K562 (cell line): Measurements from ENCODE around the gene AIG1. TPM values are rescaled to one million over a fixed set of nuclear protein-coding genes. Genes with fewer than 3 reads are reported as not detected.

Source experiments
- ATAC-seq: fragments of 200-7000 bp; cut with Tn5 transposase; 3 replicates; pipeline ENCODE4 v1.9.1; 2020; ENCODE audit warnings: moderate library complexity
- BruUV-seq: library from RNA; stranded (reverse); fragments of 400-500 nt; replicated peaks from 2 replicates; lab custom pipeline; 2021; lab: Mats Ljungman, UMichigan
- CTCF ChIA-PET: fragments of 300-600 bp; formaldehyde crosslinking; extraction: SDS; loops from one replicate; lab custom pipeline; 2021; ENCODE audit warnings: low intra/inter-chr PET ratio; lab: Yijun Ruan, JAX
- POLR2A ChIA-PET: fragments of 300-600, 350-650 bp; sonication (Branson Sonifier 250); formaldehyde crosslinking; extraction: SDS; loops from one replicate; lab custom pipeline; 2021; ENCODE audit warnings: antibody characterized with exemption, inconsistent platforms; lab: Yijun Ruan, JAX
- DNase-seq, 4 experiments: peaks; one replicate each; pipeline versions ENCODE4 v3.0.0 to v3.0.0-alpha.2; 2011 to 2018; ENCODE audit warnings: low spot score in 3 of 4, mixed read lengths in 3 of 4; ENCODE audit errors: extremely low read depth in 1 of 4
- FAIRE-seq: peaks from 2 replicates; lab custom pipeline; 2011; peaks lifted over from hg19 to GRCh38; lab: Jason Lieb, UNC
- H2AFZ ChIP-seq: 2 replicates; pipeline ENCODE4 v1.6.0; 2011; ENCODE audit warnings: low read depth, low read length, control low read depth, inconsistent platforms
- H3K27ac ChIP-seq: fragments of 200-600 bp; 3 replicates; pipeline ENCODE4 v1.8.0; 2011; ENCODE audit warnings: low read depth, mild to moderate bottlenecking, control low read depth, inconsistent platforms, low read length, moderate library complexity, mixed read lengths; ENCODE audit errors: extremely low read depth
- H3K27me3 ChIP-seq, 2 experiments: fragments of 300-600 bp in 1 of 2; 2 replicates in 1 of 2; 3 replicates in 1 of 2; pipeline versions ENCODE4 v1.6.0 to v1.8.0; 2011; ENCODE audit warnings: inconsistent platforms in 2 of 2, low read length in 2 of 2, mild to moderate bottlenecking in 1 of 2, mixed read lengths in 1 of 2, moderate library complexity in 1 of 2; ENCODE audit not compliant: control insufficient read depth in 2 of 2, insufficient read depth in 2 of 2
- H3K36me3 ChIP-seq: fragments of 300-600 bp; 3 replicates; pipeline ENCODE4 v1.8.0; 2011; ENCODE audit warnings: mild to moderate bottlenecking, low read length, inconsistent platforms; ENCODE audit not compliant: control insufficient read depth, insufficient read depth
- H3K4me1 ChIP-seq, 2 experiments: fragments of 200-600 bp in 1 of 2; replicated peaks in 1 of 2; 2 replicates in 1 of 2; 3 replicates in 1 of 2; pipeline versions ENCODE4 v1.5.1 to v1.8.0; 2011; ENCODE audit warnings: inconsistent platforms in 2 of 2, low read length in 2 of 2, mild to moderate bottlenecking in 1 of 2, mixed read lengths in 1 of 2, moderate library complexity in 1 of 2; ENCODE audit not compliant: control insufficient read depth in 2 of 2, insufficient read depth in 2 of 2
- H3K4me2 ChIP-seq: 2 replicates; pipeline ENCODE4 v1.6.1; 2011; ENCODE audit warnings: low read length, control low read depth, inconsistent platforms, mixed read lengths; ENCODE audit not compliant: insufficient read depth
- H3K4me3 ChIP-seq: fragments of 200-600 bp; sonication (generic), shearing (Covaris generic); 2 replicates; pipeline ENCODE4 v1.5.1; 2016; ENCODE audit warnings: control low read depth, inconsistent platforms
- H3K79me2 ChIP-seq: fragments of 200-600 bp; 3 replicates; pipeline ENCODE4 v1.8.0; 2011; ENCODE audit warnings: low read length, inconsistent platforms; ENCODE audit not compliant: control insufficient read depth, insufficient read depth
- H3K9ac ChIP-seq, 2 experiments: 2 replicates each; pipeline versions ENCODE4 v1.6.0 to v1.6.1; 2011; ENCODE audit warnings: low read depth in 2 of 2, low read length in 2 of 2, control low read depth in 1 of 2, inconsistent platforms in 1 of 2, mild to moderate bottlenecking in 1 of 2, mixed read lengths in 1 of 2; ENCODE audit not compliant: insufficient read depth in 1 of 2
- H3K9me1 ChIP-seq: one replicate; pipeline ENCODE4 v1.6.0; 2011; ENCODE audit warnings: inconsistent platforms, mild to moderate bottlenecking, low read length, moderate library complexity; ENCODE audit not compliant: control insufficient read depth, insufficient read depth
- H3K9me3 ChIP-seq: replicated peaks from 2 replicates; pipeline ENCODE4 v1.5.1; 2011; ENCODE audit warnings: low read depth, low read length, inconsistent platforms; ENCODE audit not compliant: control insufficient read depth, insufficient read depth
- H4K20me1 ChIP-seq: replicated peaks from 2 replicates; pipeline ENCODE4 v1.6.1; 2011; ENCODE audit warnings: low read length, inconsistent platforms, mixed read lengths; ENCODE audit not compliant: control insufficient read depth, insufficient read depth
- E2F3 ChIP-seq: fragments of 250-450 bp; sonication (Bioruptor Pico); IDR thresholded peaks from 2 replicates; pipeline ENCODE4 v1.4.0; 2020; ENCODE audit warnings: mild to moderate bottlenecking
- E2F4 ChIP-seq: sonication (generic); formaldehyde crosslinking; IDR thresholded peaks from 2 replicates; pipeline ENCODE4 v1.8.0; 2022; ENCODE audit warnings: mild to moderate bottlenecking, low read depth, missing genetic modification reagents
- FOXK1 ChIP-seq: sonication (generic); formaldehyde crosslinking; IDR thresholded peaks from 2 replicates; pipeline ENCODE4 v1.8.0; 2022; ENCODE audit warnings: missing genetic modification reagents, mild to moderate bottlenecking, borderline replicate concordance
- GABPB1 ChIP-seq: sonication (generic); formaldehyde crosslinking; IDR thresholded peaks from 2 replicates; pipeline ENCODE4 v1.8.0; 2022; ENCODE audit warnings: mild to moderate bottlenecking, missing genetic modification reagents
- MLLT1 ChIP-seq, 2 experiments: fragments of 450-650 bp; IDR thresholded peaks; 2 replicates each; pipeline ENCODE4 v1.6.1; 2016
- PTTG1 ChIP-seq: fragments of 450-650 bp; IDR thresholded peaks from 2 replicates; pipeline ENCODE4 v1.6.1; 2016; ENCODE audit warnings: low read depth, mild to moderate bottlenecking, missing genetic modification characterization, missing compliant biosample characterization
- RNF2 ChIP-seq: sonication (generic); IDR thresholded peaks from 2 replicates; pipeline ENCODE4 v1.6.1; 2016
- SMC3 ChIP-seq: conservative IDR thresholded peaks from 2 replicates; pipeline ENCODE4 v1.6.1; 2011; ENCODE audit warnings: low read depth, low read length, improper control_type of control experiment; ENCODE audit not compliant: insufficient read depth
- TBP ChIP-seq: optimal IDR thresholded peaks from 2 replicates; pipeline ENCODE3; 2011; ENCODE audit warnings: low read depth, low read length, improper control_type of control experiment
- ZNF12 ChIP-seq: sonication (generic); formaldehyde crosslinking; IDR thresholded peaks from 2 replicates; pipeline ENCODE4 v1.4.0; 2020; ENCODE audit warnings: mild to moderate bottlenecking, missing genetic modification reagents
- ZNF174 ChIP-seq: fragments of 250-450 bp; sonication (Bioruptor Pico); IDR thresholded peaks from 2 replicates; pipeline ENCODE4 v1.4.0; 2020; ENCODE audit warnings: mild to moderate bottlenecking
- ZNF197 ChIP-seq: fragments of 200-800 bp; sonication (Bioruptor generic); IDR thresholded peaks from 2 replicates; pipeline ENCODE4 v1.6.1; 2016; ENCODE audit warnings: low read depth, missing genetic modification characterization, missing compliant biosample characterization
- ZNF41 ChIP-seq: fragments of 250-450 bp; sonication (Bioruptor Pico); conservative IDR thresholded peaks from 2 replicates; pipeline ENCODE4 v1.4.0; 2020; ENCODE audit warnings: mild to moderate bottlenecking
- WGBS: fragments of 100-300 bp; shearing (Covaris generic); methylation state at CpG from one replicate; pipeline ENCODE4 v1.1.6; 2016; ENCODE audit warnings: low coverage, mixed read lengths; ENCODE audit not compliant: insufficient coverage; ENCODE audit errors: missing lambda C conversion rate; 5-methylcytosine and 5-hydroxymethylcytosine counted together
- in situ Hi-C: fragments of 300-500 bp; cut with MboI; formaldehyde crosslinking; loops from 4 replicates; pipeline ENCODE4 v1.15.0; 2018; ENCODE audit warnings: inconsistent platforms, mixed read lengths
- intact Hi-C: fragments of 100-400 bp; cut with micrococcal nuclease; formaldehyde crosslinking; loops from 2 replicates; pipeline ENCODE4 v1.14.2; 2022
- polyA plus RNA-seq, 8 experiments: library from polyadenylated mRNA; depleted of rRNA in 4 of 8; stranded (reverse) in 5 of 8; unstranded in 3 of 8; fragments of >200 nt; fragmentation: Nextera tagmentation in 2 of 8; fragmentation: Illumina TruSeq in 1 of 8; extraction: Ambion mirVana in 2 of 8; extraction: Trizol in 1 of 8; gene quantifications; 2 replicates each; pipeline versions ENCODE4 v1.2.1 to v1.2.3, GENCODE V29; 2011 to 2014; ENCODE audit warnings: inconsistent platforms in 1 of 8, missing spikeins in 1 of 8
- total RNA-seq, 7 experiments: library from RNA; depleted of rRNA in 6 of 7; stranded (reverse); fragments of >200 nt in 6 of 7; fragmentation: Illumina TruSeq in 2 of 7; extraction: Trizol in 2 of 7; gene quantifications; 2 replicates each; pipeline versions ENCODE4 v1.2.1 to v1.2.3, GENCODE V29; 2011 to 2021; ENCODE audit warnings: low replicate concordance in 1 of 7

AIG1 gene
- total and polyA plus RNA-seq, 9 of the 15 experiments (the other 6 are each of a cell fraction or from before 2014, with no cell fraction given) = 74.8 to 333 (median 127) TPM

- Histone ChIP-seq H3K27me3 (no peaks in the 10 kb centered on the region), H3K36me3 (no peaks in the 10 kb centered on the region), H3K9ac (no peak overlapping the region), H4K20me1 (no peaks in the 10 kb centered on the region), H3K79me2 (no peaks in the 10 kb centered on the region), H3K9me3 (no peaks in the 10 kb centered on the region; the same call in 1 of the 2 replicates), H3K4me1 (no peaks in the 10 kb centered on the region), H3K27ac (no peak overlapping the region), H3K4me2 (no peak overlapping the region), H3K9me1 (no peaks in the 10 kb centered on the region), H2AFZ (no peak overlapping the region), H3K4me3 (no peak overlapping the region)
- no peak for FAIRE-seq
- POLR2A ChIA-PET = no interaction called here
- in situ Hi-C loops = no loop called here
- no TSS peak for BruUV-seq
- ATAC-seq = no peak
- TF ChIP-seq ZNF12 (CRISPR knock-in tag) (peak; percentile 77; the same call in 1 of the 2 replicates), ZNF41 (CRISPR knock-in tag) (no peak)
- CTCF ChIA-PET = no interaction called here
- DNase-seq = no peak
- intact Hi-C loops = loop anchor here (10.0 kb wide), 1 partner anchor 200 kb away; no protein-coding TSS in a partner anchor
Measured at GRCh38 chr6:143024977-143025376, 35.7 kb upstream of the AIG1 start.

- FAIRE-seq (no peak), ATAC-seq (peak; percentile 87), DNase-seq (peak in 1 of 4 experiments; percentile 45)
- no peaks in the 10 kb centered on the region for H3K9me1 ChIP-seq
- no peaks in the 10 kb centered on the region for H4K20me1 ChIP-seq
- POLR2A ChIA-PET = interaction anchor here (1.2 kb wide), 1 partner anchor 10 kb away, joined by 5 read pairs; no protein-coding TSS in a partner anchor
- H2AFZ ChIP-seq = no peak overlapping the region
- in situ Hi-C loops = no loop called here
- no peaks in the 10 kb centered on the region for H3K36me3 ChIP-seq
- 39% methylated on average over 5 of the region's 5 CpGs for WGBS
- H3K79me2 ChIP-seq = no peaks in the 10 kb centered on the region
- CTCF ChIA-PET = interaction anchor here (0.6 to 0.9 kb wide), 2 partner anchors 84 to 334 kb away, joined by 3 read pairs; no protein-coding TSS in a partner anchor
- no peak overlapping the region for H3K27ac ChIP-seq
- BruUV-seq = no TSS peak
- no peaks in the 10 kb centered on the region for H3K4me1 ChIP-seq
- H3K27me3 ChIP-seq = no peaks in the 10 kb centered on the region
- no peak overlapping the region for H3K9ac ChIP-seq
- H3K4me3 ChIP-seq = no peak overlapping the region
- intact Hi-C loops = loop anchor here (1.0 to 10.0 kb wide), 2 partner anchors 202 to 334 kb away; no protein-coding TSS in a partner anchor
- no peaks in the 10 kb centered on the region for H3K9me3 ChIP-seq
- H3K4me2 ChIP-seq = no peak overlapping the region
- TF ChIP-seq TBP (no peak), E2F3 (CRISPR knock-in tag) (no peak), MLLT1 (IDR thresholded peaks at IDR 0.05) (no peak), ZNF197 (CRISPR knock-in tag) (no peak), E2F4 (no peak), FOXK1 (CRISPR knock-in tag) (no peak), PTTG1 (tag) (no peak), SMC3 (peak; percentile 36), GABPB1 (CRISPR knock-in tag) (no peak), RNF2 (no peak), ZNF174 (CRISPR knock-in tag) (no peak)
Measured at GRCh38 chr6:143026696-143027449, 33.8 kb upstream of the AIG1 start.
